Kidney (tissue), 14 donors: ENCODE measurements around the gene SPDYE1. TPM values are rescaled to one million over a fixed set of nuclear protein-coding genes. Genes with fewer than 3 reads are reported as not detected.
"Not testable (repeated sequence)": the region's sequence is repeated elsewhere in the genome, so short reads cannot be mapped to it uniquely, and the experiment has no call there.

Experiments used
- DNase-seq, 5 donors: peaks; one replicate each; pipeline ENCODE4 v3.0.0-alpha.2; 2013 to 2020
- FAIRE-seq: peaks from 2 replicates; lab custom pipeline; 2012; peaks lifted over from hg19 to GRCh38; lab: Jason Lieb, UNC
- H3K27ac ChIP-seq, 2 donors: one replicate each; pipeline ENCODE4 v1.7.0; 2013; ENCODE audit warnings: low read depth in 2 of 2, low read length in 2 of 2, inconsistent platforms in 1 of 2
- H3K27me3 ChIP-seq: one replicate; pipeline ENCODE4 v1.7.1; 2013; ENCODE audit warnings: low read length, inconsistent platforms; ENCODE audit not compliant: control insufficient read depth, insufficient read depth
- H3K36me3 ChIP-seq, 3 donors: one replicate each; pipeline versions ENCODE4 v1.7.0 to v1.7.1; 2013; ENCODE audit warnings: low read length in 3 of 3, control low read depth in 1 of 3, inconsistent platforms in 1 of 3; ENCODE audit not compliant: insufficient read depth in 3 of 3, control insufficient read depth in 2 of 3
- H3K4me1 ChIP-seq, 3 donors: one replicate each; pipeline versions ENCODE4 v1.7.0 to v1.7.1; 2013; ENCODE audit warnings: low read length in 3 of 3, inconsistent platforms in 1 of 3, low read depth in 1 of 3; ENCODE audit not compliant: control insufficient read depth in 2 of 3, insufficient read depth in 2 of 3
- H3K4me3 ChIP-seq, 3 donors: one replicate each; pipeline versions ENCODE4 v1.7.0 to v1.8.1; 2013; ENCODE audit warnings: low read length in 3 of 3, control low read depth in 1 of 3, inconsistent platforms in 1 of 3
- H3K9ac ChIP-seq, 3 donors: one replicate each; pipeline versions ENCODE4 v1.7.0 to v1.7.1; 2013; ENCODE audit warnings: low read length in 3 of 3, control low read depth in 1 of 3, inconsistent platforms in 1 of 3
- H3K9me3 ChIP-seq, 3 donors: one replicate each; pipeline versions ENCODE4 v1.7.0 to v1.7.1; 2013; ENCODE audit warnings: low read length in 3 of 3, control low read depth in 1 of 3, inconsistent platforms in 1 of 3; ENCODE audit not compliant: control insufficient read depth in 2 of 3, insufficient read depth in 1 of 3
- intact Hi-C: fragments of 100-400 bp; cut with DNase I; formaldehyde crosslinking; loops from one replicate; pipeline ENCODE4 v1.11.1; 2022
- polyA plus RNA-seq: library from polyadenylated mRNA; stranded (reverse); fragments of 350-450 nt; fragmentation: Illumina TruSeq; extraction: RNeasy Lipid Tissue Mini Kit (QIAGEN cat#74804); gene quantifications from one replicate; pipeline ENCODE4 v1.2.3, GENCODE V29; 2014; ENCODE audit warnings: low read depth, low replicate concordance; ENCODE audit not compliant: insufficient read depth
- total RNA-seq: library from RNA; stranded (reverse); fragmentation: NEBNext Ultra II Directional; extraction: Animal tissue kit (Norgen Biotek cat#: 25700); gene quantifications from one replicate; pipeline ENCODE4 v1.2.1, GENCODE V29; 2021
- TF ChIP-seq, protein P1 (sequence below): IDR thresholded peaks from 3 replicates; pipeline ENCODE4 v1.5.1; 2012; ENCODE audit warnings: mild to moderate bottlenecking, moderate library complexity, borderline replicate concordance; ENCODE audit not compliant: insufficient read depth; ENCODE audit errors: extremely low read depth
- donor health status: control.
- donor health status: control.
- donor health status: control.
- donor health status: control.
- donor health status: control.
- donor health status: DM: yes; HTN: yes; CAD: no.
- donor health status: Normal renal cell carcinoma (clear cell type).

Gene SPDYE1
- total and polyA plus RNA-seq, 2 donors from 2014 or later = not detected

DNA sequence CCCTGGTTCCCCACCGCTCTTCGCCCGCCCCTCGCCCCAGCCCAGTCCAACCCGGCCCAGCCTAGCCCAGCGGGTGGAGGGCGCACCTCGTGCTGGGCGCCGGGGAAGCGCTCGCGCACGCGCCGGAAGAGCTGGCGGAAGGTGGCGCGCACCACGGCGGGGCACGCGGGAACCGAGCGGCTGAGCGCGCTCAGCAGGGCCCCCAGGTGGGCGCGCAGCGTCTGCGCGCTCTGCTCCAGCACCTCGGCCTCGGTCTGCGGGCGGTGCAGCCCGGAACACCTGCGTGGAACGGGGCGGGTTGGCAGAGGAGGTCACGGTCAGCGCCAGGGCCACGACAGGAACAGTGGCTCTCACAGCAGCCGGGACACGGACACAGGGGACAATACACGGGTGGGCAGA is 42.8 kb downstream of the SPDYE1 start:
- Histone ChIP-seq H3K4me3 (peak overlapping the region in 1 of 3 donors; percentile 37), H3K4me1 (peaks cover 0 to 13% (median 6%) of the 10 kb centered on the region in 3 donors), H3K9ac (peak overlapping the region in 1 of 3 donors; percentile 19)
- FAIRE-seq, H3K9me3 ChIP-seq, H3K27me3 ChIP-seq, H3K27ac ChIP-seq, intact Hi-C loops, H3K36me3 ChIP-seq: not testable (repeated sequence)
- peak in 4 of 5 donors; percentile 18 to 79 (median 50) for DNase-seq

DNA sequence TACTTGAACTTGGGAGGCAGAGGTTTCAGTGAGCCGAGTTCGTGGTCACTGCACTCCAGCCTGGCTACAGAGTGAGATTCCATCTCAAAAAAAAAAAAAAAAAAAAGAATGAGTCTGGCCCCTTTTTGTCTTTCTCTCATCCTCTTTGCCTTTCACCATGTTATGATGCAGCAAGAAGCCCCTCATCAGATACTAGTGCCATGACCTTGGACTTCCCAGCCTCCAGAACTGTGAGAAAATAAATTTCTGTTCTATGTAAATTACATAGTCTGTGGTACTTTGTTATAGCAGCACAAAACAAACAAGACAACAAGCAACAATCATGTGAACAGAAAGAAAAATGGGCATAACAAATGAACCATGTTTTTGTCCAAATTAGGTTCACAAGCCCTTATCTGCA is 44.5 kb downstream of the SPDYE1 start:
- DNase-seq = no peak
- H3K27me3 ChIP-seq = no peaks in the 10 kb centered on the region
- no peak for FAIRE-seq

DNA sequence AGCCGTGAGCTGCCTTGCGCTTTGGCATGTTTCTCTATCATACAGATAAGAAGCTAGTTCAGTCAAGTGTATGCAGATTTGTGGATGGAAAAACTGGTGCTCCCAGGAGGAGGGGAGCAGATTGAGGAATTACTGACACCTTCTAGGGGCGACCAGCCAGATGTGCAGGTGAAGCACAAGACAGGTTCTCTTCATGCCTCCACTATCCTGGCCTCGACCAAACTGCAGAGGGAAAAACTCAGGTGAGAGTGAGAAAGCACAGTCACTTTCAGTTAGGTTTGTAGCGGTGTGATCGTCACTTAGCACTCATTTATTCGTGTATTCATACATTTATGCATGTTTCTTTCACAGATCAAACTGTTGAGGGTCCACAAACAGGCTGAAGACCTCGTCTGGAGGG is 46.2 kb downstream of the SPDYE1 start:
- Histone ChIP-seq H3K4me1 (peaks cover 0 to 23% (median 13%) of the 10 kb centered on the region in 3 donors), H3K9ac (peak overlapping the region; percentile 51 to 95 (median 90)), H3K27me3 (no peaks in the 10 kb centered on the region), H3K4me3 (peak overlapping the region; percentile 55 to 97 (median 90)), H3K9me3 (no peaks in the 10 kb centered on the region), H3K36me3 (no peaks in the 10 kb centered on the region), H3K27ac (peak overlapping the region; percentile 83 to 91)
- TF ChIP-seq, protein P1, sequence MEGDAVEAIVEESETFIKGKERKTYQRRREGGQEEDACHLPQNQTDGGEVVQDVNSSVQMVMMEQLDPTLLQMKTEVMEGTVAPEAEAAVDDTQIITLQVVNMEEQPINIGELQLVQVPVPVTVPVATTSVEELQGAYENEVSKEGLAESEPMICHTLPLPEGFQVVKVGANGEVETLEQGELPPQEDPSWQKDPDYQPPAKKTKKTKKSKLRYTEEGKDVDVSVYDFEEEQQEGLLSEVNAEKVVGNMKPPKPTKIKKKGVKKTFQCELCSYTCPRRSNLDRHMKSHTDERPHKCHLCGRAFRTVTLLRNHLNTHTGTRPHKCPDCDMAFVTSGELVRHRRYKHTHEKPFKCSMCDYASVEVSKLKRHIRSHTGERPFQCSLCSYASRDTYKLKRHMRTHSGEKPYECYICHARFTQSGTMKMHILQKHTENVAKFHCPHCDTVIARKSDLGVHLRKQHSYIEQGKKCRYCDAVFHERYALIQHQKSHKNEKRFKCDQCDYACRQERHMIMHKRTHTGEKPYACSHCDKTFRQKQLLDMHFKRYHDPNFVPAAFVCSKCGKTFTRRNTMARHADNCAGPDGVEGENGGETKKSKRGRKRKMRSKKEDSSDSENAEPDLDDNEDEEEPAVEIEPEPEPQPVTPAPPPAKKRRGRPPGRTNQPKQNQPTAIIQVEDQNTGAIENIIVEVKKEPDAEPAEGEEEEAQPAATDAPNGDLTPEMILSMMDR = no peak
- FAIRE-seq (no peak), DNase-seq (peak in 1 of 5 donors; percentile 43)
- intact Hi-C loops = no loop called here

More for the DNA sequence above, 44.5 kb downstream of the SPDYE1 start:
- no peaks in the 10 kb centered on the region for H3K9me3 ChIP-seq
- H3K4me3 ChIP-seq = no peak overlapping the region
- peaks cover 0 to 23% (median 13%) of the 10 kb centered on the region in 3 donors for H3K4me1 ChIP-seq
- no peaks in the 10 kb centered on the region for H3K36me3 ChIP-seq
- H3K9ac ChIP-seq = no peak overlapping the region
- H3K27ac ChIP-seq = no peak overlapping the region
- intact Hi-C loops = no loop called here
- TF ChIP-seq, protein P1 = no peak

DNA sequence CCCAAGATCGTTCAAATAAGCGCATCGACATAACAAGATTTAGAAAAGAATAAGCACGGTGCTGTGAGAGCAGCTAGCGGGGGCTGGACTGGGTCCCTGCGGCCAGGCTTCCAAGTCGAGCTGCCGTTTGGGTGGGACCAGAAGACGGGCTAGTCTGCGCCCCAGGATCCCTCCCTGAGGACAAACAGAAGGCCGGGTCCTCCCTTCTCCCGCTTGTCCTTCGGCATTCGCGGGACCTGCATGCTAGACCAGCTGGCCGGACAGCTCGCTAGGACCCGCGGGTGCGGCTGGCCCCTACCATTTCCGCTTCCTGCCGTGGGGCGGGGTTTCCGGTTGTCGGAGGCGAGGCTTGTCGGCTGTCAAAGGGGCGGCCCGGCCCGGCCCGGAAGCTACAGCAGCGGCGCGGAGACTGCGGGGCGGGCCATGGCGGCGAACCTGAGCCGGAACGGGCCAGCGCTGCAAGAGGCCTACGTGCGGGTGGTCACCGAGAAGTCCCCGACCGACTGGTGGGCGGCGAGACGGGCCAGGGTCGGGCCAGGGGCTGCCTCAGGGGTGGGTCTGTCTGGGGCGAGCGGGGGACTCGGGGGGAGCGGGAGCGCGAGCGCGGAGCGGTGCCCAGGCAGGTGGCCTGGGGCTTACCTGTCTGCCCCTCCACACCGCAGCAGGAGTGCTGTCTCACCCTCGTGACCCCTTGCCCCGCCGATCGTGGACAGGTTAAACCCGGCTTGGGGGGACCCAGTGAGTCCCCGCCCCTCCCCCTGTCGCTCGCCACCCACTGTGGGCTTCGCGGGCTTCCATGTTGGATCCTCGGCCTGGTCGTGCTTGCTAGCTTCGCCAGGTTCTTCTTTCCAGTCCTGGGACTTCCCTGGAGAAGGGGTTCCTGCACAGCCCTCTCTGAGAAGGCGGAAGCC is 46.9 kb downstream of the SPDYE1 start, which contains the start of gene DBNL:
Gene DBNL (plus strand): TSS at position 388 of the 911 bp plus-strand sequence. CDS start 36 bp downstream, at position 424.
- Histone ChIP-seq H3K9me3 (no peaks in the 10 kb centered on the region), H3K4me1 (peaks cover 0 to 23% (median 13%) of the 10 kb centered on the region in 3 donors), H3K27ac (peak within 1 kb of the TSS; percentile 83 to 91), H3K36me3 (peaks cover 0 to 4% (median under 1%) of the 10 kb centered on the region in 3 donors), H3K27me3 (no peaks in the 10 kb centered on the region), H3K4me3 (peak within 1 kb of the TSS; percentile 55 to 97 (median 90)), H3K9ac (peak within 1 kb of the TSS; percentile 51 to 95 (median 90))
- intact Hi-C loops = no loop called here
- TF ChIP-seq, protein P1 = no peak
- FAIRE-seq (no peak), DNase-seq (peak; percentile 94 to 98 (median 95))
